ENCODE data around the gene TET2. TPM values are rescaled to one million over a fixed set of nuclear protein-coding genes. Genes with fewer than 3 reads are reported as not detected.

The TET2 gene
- total RNA-seq (ENCODE audit: insufficient read depth, low replicate concordance) = 33.2 TPM

- peak; percentile 87 for DNase-seq (ENCODE audit: low spot score)
These were observed at the start of gene TET2 for GRCh38 chr4:105146276-105147015. TSS of gene TET2 (plus strand) at chr4:105146876. CDS start at chr4:105233943, 87,067 bp downstream.

- no peak for DNase-seq (ENCODE audit: low spot score)
These were observed 44.7 kb upstream of the TET2 start for GRCh38 chr4:105102016-105102415.

GRCh38 chr4:105106426-105106825 is 40.2 kb upstream of the TET2 start:
- DNase-seq (ENCODE audit: low spot score) = no peak

- DNase-seq (ENCODE audit: low spot score) = no peak
These were observed 39.4 kb upstream of the TET2 start for GRCh38 chr4:105107095-105107856.

GRCh38 chr4:105108971-105109370 is 37.7 kb upstream of the TET2 start:
- no peak for DNase-seq (ENCODE audit: low spot score)

GRCh38 chr4:105112274-105112673 is 34.4 kb upstream of the TET2 start:
- DNase-seq (ENCODE audit: low spot score) = no peak

GRCh38 chr4:105113800-105114199 is 32.9 kb upstream of the TET2 start:
- DNase-seq (ENCODE audit: low spot score) = no peak

- DNase-seq (ENCODE audit: low spot score) = no peak
These were observed 29.9 kb upstream of the TET2 start for GRCh38 chr4:105116616-105117319.

GRCh38 chr4:105119356-105119755 is 27.3 kb upstream of the TET2 start:
- DNase-seq (ENCODE audit: low spot score) = no peak

- DNase-seq (ENCODE audit: low spot score) = no peak
These were observed 26.1 kb upstream of the TET2 start for GRCh38 chr4:105120626-105121025.

GRCh38 chr4:105122350-105122749 is 24.3 kb upstream of the TET2 start:
- DNase-seq (ENCODE audit: low spot score) = no peak

- no peak for DNase-seq (ENCODE audit: low spot score)
These were observed 20.1 kb upstream of the TET2 start for GRCh38 chr4:105126311-105127169.

- DNase-seq (ENCODE audit: low spot score) = no peak
These were observed 19.6 kb upstream of the TET2 start for GRCh38 chr4:105127170-105127445.

GRCh38 chr4:105128208-105128607 is 18.5 kb upstream of the TET2 start:
- DNase-seq (ENCODE audit: low spot score) = no peak

- no peak for DNase-seq (ENCODE audit: low spot score)
These were observed 17.2 kb upstream of the TET2 start for GRCh38 chr4:105129286-105130040.

- no peak for DNase-seq (ENCODE audit: low spot score)
These were observed 15.7 kb upstream of the TET2 start for GRCh38 chr4:105130945-105131344.

- no peak for DNase-seq (ENCODE audit: low spot score)
These were observed 12.7 kb upstream of the TET2 start for GRCh38 chr4:105133976-105134375.

- DNase-seq (ENCODE audit: low spot score) = peak; percentile 22
These were observed 10.9 kb upstream of the TET2 start for GRCh38 chr4:105135785-105136184.

GRCh38 chr4:105137121-105137875 is 9.4 kb upstream of the TET2 start:
- DNase-seq (ENCODE audit: low spot score) = no peak

GRCh38 chr4:105139646-105140045 is 7.0 kb upstream of the TET2 start:
- no peak for DNase-seq (ENCODE audit: low spot score)

Data from umbilical cord (tissue), 2 donors.